Measurements from ENCODE around the gene BARX1.

DNA sequence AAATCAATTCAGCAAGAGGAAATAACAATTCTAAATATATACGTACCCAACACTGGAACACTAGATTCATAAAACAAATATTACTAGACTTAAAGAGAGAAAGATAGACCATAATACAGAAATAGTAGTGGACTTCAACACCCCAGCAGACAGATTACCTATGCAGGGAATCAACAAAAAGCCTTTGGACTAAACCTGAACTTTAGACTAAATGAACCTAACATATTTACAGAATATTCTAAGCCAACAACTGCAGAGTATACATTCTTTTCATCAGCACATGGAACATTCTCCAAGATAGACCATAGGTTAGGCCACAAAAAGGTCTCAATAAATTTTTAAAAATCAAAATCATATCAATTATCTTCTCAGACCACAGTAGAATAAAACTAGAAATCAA lies 32.9 kb upstream of the BARX1 start:
- TF ChIP-seq, protein P1, sequence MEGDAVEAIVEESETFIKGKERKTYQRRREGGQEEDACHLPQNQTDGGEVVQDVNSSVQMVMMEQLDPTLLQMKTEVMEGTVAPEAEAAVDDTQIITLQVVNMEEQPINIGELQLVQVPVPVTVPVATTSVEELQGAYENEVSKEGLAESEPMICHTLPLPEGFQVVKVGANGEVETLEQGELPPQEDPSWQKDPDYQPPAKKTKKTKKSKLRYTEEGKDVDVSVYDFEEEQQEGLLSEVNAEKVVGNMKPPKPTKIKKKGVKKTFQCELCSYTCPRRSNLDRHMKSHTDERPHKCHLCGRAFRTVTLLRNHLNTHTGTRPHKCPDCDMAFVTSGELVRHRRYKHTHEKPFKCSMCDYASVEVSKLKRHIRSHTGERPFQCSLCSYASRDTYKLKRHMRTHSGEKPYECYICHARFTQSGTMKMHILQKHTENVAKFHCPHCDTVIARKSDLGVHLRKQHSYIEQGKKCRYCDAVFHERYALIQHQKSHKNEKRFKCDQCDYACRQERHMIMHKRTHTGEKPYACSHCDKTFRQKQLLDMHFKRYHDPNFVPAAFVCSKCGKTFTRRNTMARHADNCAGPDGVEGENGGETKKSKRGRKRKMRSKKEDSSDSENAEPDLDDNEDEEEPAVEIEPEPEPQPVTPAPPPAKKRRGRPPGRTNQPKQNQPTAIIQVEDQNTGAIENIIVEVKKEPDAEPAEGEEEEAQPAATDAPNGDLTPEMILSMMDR (IDR thresholded peaks at IDR 0.05) = no peak
- TF ChIP-seq, protein P2, sequence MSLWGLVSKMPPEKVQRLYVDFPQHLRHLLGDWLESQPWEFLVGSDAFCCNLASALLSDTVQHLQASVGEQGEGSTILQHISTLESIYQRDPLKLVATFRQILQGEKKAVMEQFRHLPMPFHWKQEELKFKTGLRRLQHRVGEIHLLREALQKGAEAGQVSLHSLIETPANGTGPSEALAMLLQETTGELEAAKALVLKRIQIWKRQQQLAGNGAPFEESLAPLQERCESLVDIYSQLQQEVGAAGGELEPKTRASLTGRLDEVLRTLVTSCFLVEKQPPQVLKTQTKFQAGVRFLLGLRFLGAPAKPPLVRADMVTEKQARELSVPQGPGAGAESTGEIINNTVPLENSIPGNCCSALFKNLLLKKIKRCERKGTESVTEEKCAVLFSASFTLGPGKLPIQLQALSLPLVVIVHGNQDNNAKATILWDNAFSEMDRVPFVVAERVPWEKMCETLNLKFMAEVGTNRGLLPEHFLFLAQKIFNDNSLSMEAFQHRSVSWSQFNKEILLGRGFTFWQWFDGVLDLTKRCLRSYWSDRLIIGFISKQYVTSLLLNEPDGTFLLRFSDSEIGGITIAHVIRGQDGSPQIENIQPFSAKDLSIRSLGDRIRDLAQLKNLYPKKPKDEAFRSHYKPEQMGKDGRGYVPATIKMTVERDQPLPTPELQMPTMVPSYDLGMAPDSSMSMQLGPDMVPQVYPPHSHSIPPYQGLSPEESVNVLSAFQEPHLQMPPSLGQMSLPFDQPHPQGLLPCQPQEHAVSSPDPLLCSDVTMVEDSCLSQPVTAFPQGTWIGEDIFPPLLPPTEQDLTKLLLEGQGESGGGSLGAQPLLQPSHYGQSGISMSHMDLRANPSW (CRISPR knock-in tag; conservative IDR thresholded peaks at IDR 0.05; ENCODE audit: low read depth) = no peak
- TF ChIP-seq CREM (CRISPR knock-in tag; IDR thresholded peaks at IDR 0.05) = no peak
- TF ChIP-seq TP53 (CRISPR knock-in tag; IDR thresholded peaks at IDR 0.05) = no peak
- TF ChIP-seq MYBL2 (CRISPR knock-in tag; IDR thresholded peaks at IDR 0.05) = no peak
- TF ChIP-seq ZNF317 (CRISPR knock-in tag; IDR thresholded peaks at IDR 0.05; ENCODE audit: borderline replicate concordance, low read depth) = no peak
- TF ChIP-seq, protein P3, sequence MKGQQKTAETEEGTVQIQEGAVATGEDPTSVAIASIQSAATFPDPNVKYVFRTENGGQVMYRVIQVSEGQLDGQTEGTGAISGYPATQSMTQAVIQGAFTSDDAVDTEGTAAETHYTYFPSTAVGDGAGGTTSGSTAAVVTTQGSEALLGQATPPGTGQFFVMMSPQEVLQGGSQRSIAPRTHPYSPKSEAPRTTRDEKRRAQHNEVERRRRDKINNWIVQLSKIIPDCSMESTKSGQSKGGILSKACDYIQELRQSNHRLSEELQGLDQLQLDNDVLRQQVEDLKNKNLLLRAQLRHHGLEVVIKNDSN (CRISPR knock-in tag; IDR thresholded peaks at IDR 0.05) = no peak
- TF ChIP-seq ATF1 (CRISPR knock-in tag; IDR thresholded peaks at IDR 0.05) = no peak
- TF ChIP-seq, protein P4, sequence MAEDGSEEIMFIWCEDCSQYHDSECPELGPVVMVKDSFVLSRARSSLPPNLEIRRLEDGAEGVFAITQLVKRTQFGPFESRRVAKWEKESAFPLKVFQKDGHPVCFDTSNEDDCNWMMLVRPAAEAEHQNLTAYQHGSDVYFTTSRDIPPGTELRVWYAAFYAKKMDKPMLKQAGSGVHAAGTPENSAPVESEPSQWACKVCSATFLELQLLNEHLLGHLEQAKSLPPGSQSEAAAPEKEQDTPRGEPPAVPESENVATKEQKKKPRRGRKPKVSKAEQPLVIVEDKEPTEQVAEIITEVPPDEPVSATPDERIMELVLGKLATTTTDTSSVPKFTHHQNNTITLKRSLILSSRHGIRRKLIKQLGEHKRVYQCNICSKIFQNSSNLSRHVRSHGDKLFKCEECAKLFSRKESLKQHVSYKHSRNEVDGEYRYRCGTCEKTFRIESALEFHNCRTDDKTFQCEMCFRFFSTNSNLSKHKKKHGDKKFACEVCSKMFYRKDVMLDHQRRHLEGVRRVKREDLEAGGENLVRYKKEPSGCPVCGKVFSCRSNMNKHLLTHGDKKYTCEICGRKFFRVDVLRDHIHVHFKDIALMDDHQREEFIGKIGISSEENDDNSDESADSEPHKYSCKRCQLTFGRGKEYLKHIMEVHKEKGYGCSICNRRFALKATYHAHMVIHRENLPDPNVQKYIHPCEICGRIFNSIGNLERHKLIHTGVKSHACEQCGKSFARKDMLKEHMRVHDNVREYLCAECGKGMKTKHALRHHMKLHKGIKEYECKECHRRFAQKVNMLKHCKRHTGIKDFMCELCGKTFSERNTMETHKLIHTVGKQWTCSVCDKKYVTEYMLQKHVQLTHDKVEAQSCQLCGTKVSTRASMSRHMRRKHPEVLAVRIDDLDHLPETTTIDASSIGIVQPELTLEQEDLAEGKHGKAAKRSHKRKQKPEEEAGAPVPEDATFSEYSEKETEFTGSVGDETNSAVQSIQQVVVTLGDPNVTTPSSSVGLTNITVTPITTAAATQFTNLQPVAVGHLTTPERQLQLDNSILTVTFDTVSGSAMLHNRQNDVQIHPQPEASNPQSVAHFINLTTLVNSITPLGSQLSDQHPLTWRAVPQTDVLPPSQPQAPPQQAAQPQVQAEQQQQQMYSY (CRISPR knock-in tag; IDR thresholded peaks at IDR 0.05) = no peak
- TF ChIP-seq, protein P5, sequence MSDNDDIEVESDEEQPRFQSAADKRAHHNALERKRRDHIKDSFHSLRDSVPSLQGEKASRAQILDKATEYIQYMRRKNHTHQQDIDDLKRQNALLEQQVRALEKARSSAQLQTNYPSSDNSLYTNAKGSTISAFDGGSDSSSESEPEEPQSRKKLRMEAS (CRISPR knock-in tag; IDR thresholded peaks at IDR 0.05) = no peak
- TF ChIP-seq, protein P6, sequence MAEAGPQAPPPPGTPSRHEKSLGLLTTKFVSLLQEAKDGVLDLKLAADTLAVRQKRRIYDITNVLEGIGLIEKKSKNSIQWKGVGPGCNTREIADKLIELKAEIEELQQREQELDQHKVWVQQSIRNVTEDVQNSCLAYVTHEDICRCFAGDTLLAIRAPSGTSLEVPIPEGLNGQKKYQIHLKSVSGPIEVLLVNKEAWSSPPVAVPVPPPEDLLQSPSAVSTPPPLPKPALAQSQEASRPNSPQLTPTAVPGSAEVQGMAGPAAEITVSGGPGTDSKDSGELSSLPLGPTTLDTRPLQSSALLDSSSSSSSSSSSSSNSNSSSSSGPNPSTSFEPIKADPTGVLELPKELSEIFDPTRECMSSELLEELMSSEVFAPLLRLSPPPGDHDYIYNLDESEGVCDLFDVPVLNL (CRISPR knock-in tag; IDR thresholded peaks at IDR 0.05; ENCODE audit: borderline replicate concordance, low read depth) = no peak
- TF ChIP-seq, protein P7, sequence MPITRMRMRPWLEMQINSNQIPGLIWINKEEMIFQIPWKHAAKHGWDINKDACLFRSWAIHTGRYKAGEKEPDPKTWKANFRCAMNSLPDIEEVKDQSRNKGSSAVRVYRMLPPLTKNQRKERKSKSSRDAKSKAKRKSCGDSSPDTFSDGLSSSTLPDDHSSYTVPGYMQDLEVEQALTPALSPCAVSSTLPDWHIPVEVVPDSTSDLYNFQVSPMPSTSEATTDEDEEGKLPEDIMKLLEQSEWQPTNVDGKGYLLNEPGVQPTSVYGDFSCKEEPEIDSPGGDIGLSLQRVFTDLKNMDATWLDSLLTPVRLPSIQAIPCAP (CRISPR knock-in tag; IDR thresholded peaks at IDR 0.05) = no peak
- TF ChIP-seq, protein P8, sequence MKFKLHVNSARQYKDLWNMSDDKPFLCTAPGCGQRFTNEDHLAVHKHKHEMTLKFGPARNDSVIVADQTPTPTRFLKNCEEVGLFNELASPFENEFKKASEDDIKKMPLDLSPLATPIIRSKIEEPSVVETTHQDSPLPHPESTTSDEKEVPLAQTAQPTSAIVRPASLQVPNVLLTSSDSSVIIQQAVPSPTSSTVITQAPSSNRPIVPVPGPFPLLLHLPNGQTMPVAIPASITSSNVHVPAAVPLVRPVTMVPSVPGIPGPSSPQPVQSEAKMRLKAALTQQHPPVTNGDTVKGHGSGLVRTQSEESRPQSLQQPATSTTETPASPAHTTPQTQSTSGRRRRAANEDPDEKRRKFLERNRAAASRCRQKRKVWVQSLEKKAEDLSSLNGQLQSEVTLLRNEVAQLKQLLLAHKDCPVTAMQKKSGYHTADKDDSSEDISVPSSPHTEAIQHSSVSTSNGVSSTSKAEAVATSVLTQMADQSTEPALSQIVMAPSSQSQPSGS (CRISPR knock-in tag; IDR thresholded peaks at IDR 0.05; ENCODE audit: borderline replicate concordance, low read depth) = no peak
- TF ChIP-seq SP1 (CRISPR knock-in tag; conservative IDR thresholded peaks at IDR 0.05) = no peak

Data from WTC11 (cell line).